ENCODE measurements around the gene SPDYE1. TPM values are rescaled to one million over a fixed set of nuclear protein-coding genes. Genes with fewer than 3 reads are reported as not detected.
A peak's percentile ranks its signal among the peaks of the same experiment; 100 is the strongest.
"Not testable (repeated sequence)": the region's sequence is repeated elsewhere in the genome, so short reads cannot be mapped to it uniquely, and the experiment has no call there.

The SPDYE1 gene
- polyA plus RNA-seq, 1 donor (not counting 4 experiments of a cell fraction or from before 2014, with no cell fraction given), result not detected

- H3K36me3 ChIP-seq (ENCODE audit: control insufficient read depth in 2 of 2, extremely low read depth in 1 of 2, insufficient read depth in 2 of 2, low read length in 2 of 2); H3K27me3 ChIP-seq (ENCODE audit: control insufficient read depth, extremely low read depth, insufficient read depth, low read length); dilution Hi-C loops (cut with MboI; ENCODE audit: extremely low pct_ligation_motif_present, low sequenced_read_pairs); H3K4me2 ChIP-seq (ENCODE audit: control insufficient read depth, extremely low read depth, insufficient read depth, low read depth, low read length); H3K9me1 ChIP-seq (ENCODE audit: control insufficient read depth, extremely low read depth, insufficient read depth, low read length); H4K20me1 ChIP-seq (ENCODE audit: control insufficient read depth, extremely low read depth, insufficient read depth, low read length); H3K9me3 ChIP-seq (ENCODE audit: control insufficient read depth, low read depth, low read length); H3K79me2 ChIP-seq (ENCODE audit: control insufficient read depth, insufficient read depth, low read length); H3K4me3 ChIP-seq (ENCODE audit: control insufficient read depth in 2 of 3, extremely low read depth in 1 of 3, insufficient read depth in 2 of 3, low read depth in 1 of 3, low read length in 3 of 3); H3K27ac ChIP-seq (ENCODE audit: control insufficient read depth, insufficient read depth, low read length); DNase-seq (ENCODE audit: low read depth, low spot score); FAIRE-seq; H3K4me1 ChIP-seq (ENCODE audit: control insufficient read depth, extremely low read depth, insufficient read depth, low read length); H2AFZ ChIP-seq (ENCODE audit: control insufficient read depth, low read length); H3K9ac ChIP-seq (ENCODE audit: control insufficient read depth, extremely low read depth, insufficient read depth, low read length): not testable (repeated sequence)
Measured at GRCh38 chr7:44036364-44036763, 38.7 kb downstream of the SPDYE1 start.

GRCh38 chr7:44037951-44038350 is 40.3 kb downstream of the SPDYE1 start:
- H2AFZ ChIP-seq (ENCODE audit: control insufficient read depth, low read length); FAIRE-seq; H3K27ac ChIP-seq (ENCODE audit: control insufficient read depth, insufficient read depth, low read length); dilution Hi-C loops (cut with MboI; ENCODE audit: extremely low pct_ligation_motif_present, low sequenced_read_pairs); H3K27me3 ChIP-seq (ENCODE audit: control insufficient read depth, extremely low read depth, insufficient read depth, low read length); H3K4me1 ChIP-seq (ENCODE audit: control insufficient read depth, extremely low read depth, insufficient read depth, low read length); H3K36me3 ChIP-seq (ENCODE audit: control insufficient read depth in 2 of 2, extremely low read depth in 1 of 2, insufficient read depth in 2 of 2, low read length in 2 of 2); DNase-seq (ENCODE audit: low read depth, low spot score); H3K4me3 ChIP-seq (ENCODE audit: control insufficient read depth in 2 of 3, extremely low read depth in 1 of 3, insufficient read depth in 2 of 3, low read depth in 1 of 3, low read length in 3 of 3); H3K79me2 ChIP-seq (ENCODE audit: control insufficient read depth, insufficient read depth, low read length); H4K20me1 ChIP-seq (ENCODE audit: control insufficient read depth, extremely low read depth, insufficient read depth, low read length); H3K9ac ChIP-seq (ENCODE audit: control insufficient read depth, extremely low read depth, insufficient read depth, low read length); H3K4me2 ChIP-seq (ENCODE audit: control insufficient read depth, extremely low read depth, insufficient read depth, low read depth, low read length); H3K9me1 ChIP-seq (ENCODE audit: control insufficient read depth, extremely low read depth, insufficient read depth, low read length); H3K9me3 ChIP-seq (ENCODE audit: control insufficient read depth, low read depth, low read length): not testable (repeated sequence)

- H2AFZ ChIP-seq (ENCODE audit: control insufficient read depth, low read length); H3K27me3 ChIP-seq (ENCODE audit: control insufficient read depth, extremely low read depth, insufficient read depth, low read length); H3K9me3 ChIP-seq (ENCODE audit: control insufficient read depth, low read depth, low read length); H3K9me1 ChIP-seq (ENCODE audit: control insufficient read depth, extremely low read depth, insufficient read depth, low read length); H3K4me1 ChIP-seq (ENCODE audit: control insufficient read depth, extremely low read depth, insufficient read depth, low read length); H3K36me3 ChIP-seq (ENCODE audit: control insufficient read depth in 2 of 2, extremely low read depth in 1 of 2, insufficient read depth in 2 of 2, low read length in 2 of 2); DNase-seq (ENCODE audit: low read depth, low spot score); H3K79me2 ChIP-seq (ENCODE audit: control insufficient read depth, insufficient read depth, low read length); dilution Hi-C loops (cut with MboI; ENCODE audit: extremely low pct_ligation_motif_present, low sequenced_read_pairs); FAIRE-seq; H4K20me1 ChIP-seq (ENCODE audit: control insufficient read depth, extremely low read depth, insufficient read depth, low read length); H3K4me2 ChIP-seq (ENCODE audit: control insufficient read depth, extremely low read depth, insufficient read depth, low read depth, low read length); H3K4me3 ChIP-seq (ENCODE audit: control insufficient read depth in 2 of 3, extremely low read depth in 1 of 3, insufficient read depth in 2 of 3, low read depth in 1 of 3, low read length in 3 of 3); H3K9ac ChIP-seq (ENCODE audit: control insufficient read depth, extremely low read depth, insufficient read depth, low read length); H3K27ac ChIP-seq (ENCODE audit: control insufficient read depth, insufficient read depth, low read length): not testable (repeated sequence)
Measured at GRCh38 chr7:44038553-44038952, 40.9 kb downstream of the SPDYE1 start.

GRCh38 chr7:44038961-44039558 is 41.4 kb downstream of the SPDYE1 start:
- H3K4me3 ChIP-seq (ENCODE audit: control insufficient read depth in 2 of 3, extremely low read depth in 1 of 3, insufficient read depth in 2 of 3, low read depth in 1 of 3, low read length in 3 of 3), result peak overlapping the region in 1 of 3 experiments; percentile 5
- DNase-seq (ENCODE audit: low read depth, low spot score), result not testable (repeated sequence)

GRCh38 chr7:44039800-44040492 is 42.2 kb downstream of the SPDYE1 start:
- FAIRE-seq; H3K9me3 ChIP-seq (ENCODE audit: control insufficient read depth, low read depth, low read length); H3K9me1 ChIP-seq (ENCODE audit: control insufficient read depth, extremely low read depth, insufficient read depth, low read length); H3K27me3 ChIP-seq (ENCODE audit: control insufficient read depth, extremely low read depth, insufficient read depth, low read length); H3K79me2 ChIP-seq (ENCODE audit: control insufficient read depth, insufficient read depth, low read length); H3K36me3 ChIP-seq (ENCODE audit: control insufficient read depth in 2 of 2, extremely low read depth in 1 of 2, insufficient read depth in 2 of 2, low read length in 2 of 2); dilution Hi-C loops (cut with MboI; ENCODE audit: extremely low pct_ligation_motif_present, low sequenced_read_pairs); H3K27ac ChIP-seq (ENCODE audit: control insufficient read depth, insufficient read depth, low read length); H3K4me3 ChIP-seq (ENCODE audit: control insufficient read depth in 2 of 3, extremely low read depth in 1 of 3, insufficient read depth in 2 of 3, low read depth in 1 of 3, low read length in 3 of 3); H3K9ac ChIP-seq (ENCODE audit: control insufficient read depth, extremely low read depth, insufficient read depth, low read length); H2AFZ ChIP-seq (ENCODE audit: control insufficient read depth, low read length); H3K4me1 ChIP-seq (ENCODE audit: control insufficient read depth, extremely low read depth, insufficient read depth, low read length); DNase-seq (ENCODE audit: low read depth, low spot score); H4K20me1 ChIP-seq (ENCODE audit: control insufficient read depth, extremely low read depth, insufficient read depth, low read length): not testable (repeated sequence)
- H3K4me2 ChIP-seq (ENCODE audit: control insufficient read depth, extremely low read depth, insufficient read depth, low read depth, low read length), result peak overlapping the region; percentile 41

More at GRCh38 chr7:44038961-44039558, 41.4 kb downstream of the SPDYE1 start:
- H4K20me1 ChIP-seq (ENCODE audit: control insufficient read depth, extremely low read depth, insufficient read depth, low read length); dilution Hi-C loops (cut with MboI; ENCODE audit: extremely low pct_ligation_motif_present, low sequenced_read_pairs); FAIRE-seq; H3K36me3 ChIP-seq (ENCODE audit: control insufficient read depth in 2 of 2, extremely low read depth in 1 of 2, insufficient read depth in 2 of 2, low read length in 2 of 2); H3K79me2 ChIP-seq (ENCODE audit: control insufficient read depth, insufficient read depth, low read length); H3K9me1 ChIP-seq (ENCODE audit: control insufficient read depth, extremely low read depth, insufficient read depth, low read length); H3K27ac ChIP-seq (ENCODE audit: control insufficient read depth, insufficient read depth, low read length); H2AFZ ChIP-seq (ENCODE audit: control insufficient read depth, low read length); H3K9ac ChIP-seq (ENCODE audit: control insufficient read depth, extremely low read depth, insufficient read depth, low read length); H3K27me3 ChIP-seq (ENCODE audit: control insufficient read depth, extremely low read depth, insufficient read depth, low read length); H3K4me1 ChIP-seq (ENCODE audit: control insufficient read depth, extremely low read depth, insufficient read depth, low read length); H3K9me3 ChIP-seq (ENCODE audit: control insufficient read depth, low read depth, low read length): not testable (repeated sequence)
- peak overlapping the region; percentile 22 for H3K4me2 ChIP-seq (ENCODE audit: control insufficient read depth, extremely low read depth, insufficient read depth, low read depth, low read length)

All from keratinocyte (primary cell).